Breast epithelium (tissue), 4 donors: ENCODE measurements around the gene KLHL3. TPM values are rescaled to one million over a fixed set of nuclear protein-coding genes. Genes with fewer than 3 reads are reported as not detected.

ENCODE experiments used
- DNase-seq, 2 donors: peaks; one replicate each; pipeline ENCODE4 v3.0.0-alpha.2; 2019; ENCODE audit warnings: low spot score in 2 of 2
- H3K27ac ChIP-seq, 2 donors: fragments of 200-600 bp; sonication (generic) in 1 of 2; one replicate each; pipeline ENCODE4 v1.5.1; 2016 to 2019; ENCODE audit warnings: mild to moderate bottlenecking in 1 of 2
- H3K27me3 ChIP-seq, 2 donors: fragments of 200-600 bp; sonication (generic) in 1 of 2; one replicate each; pipeline versions ENCODE4 v1.5.1 to v1.6.0; 2017 to 2019; ENCODE audit warnings: control low read depth in 1 of 2, mild to moderate bottlenecking in 1 of 2
- H3K36me3 ChIP-seq: fragments of 200-600 bp; one replicate; pipeline ENCODE4 v1.5.1; 2019
- H3K4me1 ChIP-seq, 2 donors: fragments of 200-600 bp; sonication (generic); one replicate each; pipeline ENCODE4 v1.5.1; 2016 to 2019; ENCODE audit warnings: control low read depth in 1 of 2
- H3K4me3 ChIP-seq, 3 donors: fragments of 200-600 bp; sonication (generic); 1 replicate in 2 of 3; 2 replicates in 1 of 3; pipeline ENCODE4 v1.5.1; 2016 to 2019; ENCODE audit warnings: mild to moderate bottlenecking in 3 of 3, moderate library complexity in 2 of 3
- H3K9me3 ChIP-seq, 2 donors: fragments of 200-600 bp; sonication (generic) in 1 of 2; one replicate each; pipeline ENCODE4 v1.5.1; 2016 to 2019; ENCODE audit warnings: control low read depth in 1 of 2
- CTCF ChIP-seq, 3 donors: fragments of 450-650 bp; IDR thresholded peaks; one replicate each; pipeline ENCODE4 v1.5.1; 2016 to 2017; ENCODE audit warnings: antibody characterized with exemption in 3 of 3, mild to moderate bottlenecking in 3 of 3, moderate library complexity in 3 of 3
- POLR2A ChIP-seq: fragments of 450-650 bp; IDR thresholded peaks from one replicate; pipeline ENCODE4 v1.6.1; 2016; ENCODE audit warnings: antibody characterized with exemption, mild to moderate bottlenecking, moderate library complexity
- POLR2AphosphoS5 ChIP-seq, 3 donors: sonication (generic); formaldehyde crosslinking; IDR thresholded peaks; one replicate each; pipeline ENCODE4 v1.6.1; 2017; ENCODE audit warnings: antibody characterized with exemption in 3 of 3
- intact Hi-C: fragments of 100-400 bp; cut with DNase I; formaldehyde crosslinking; loops from one replicate; pipeline ENCODE4 v1.15.1; 2023; ENCODE audit warnings: low total_unique reads
- total RNA-seq, 3 donors: library from RNA; depleted of rRNA; stranded (reverse); fragments of >200 nt; gene quantifications; one replicate each; pipeline ENCODE4 v1.1.0, GENCODE V29; 2016

The KLHL3 gene
- total RNA-seq, 3 donors from 2014 or later: 4.5 to 11.7 (median 4.9) TPM

GRCh38 chr5:137611794-137612435, 124.0 kb downstream of the KLHL3 start:
- no peak for DNase-seq
- no peaks in the 10 kb centered on the region for H3K4me1 ChIP-seq
- no peaks in the 10 kb centered on the region for H3K36me3 ChIP-seq
- no peak overlapping the region for H3K4me3 ChIP-seq
- H3K9me3 ChIP-seq: no peaks in the 10 kb centered on the region
- H3K27me3 ChIP-seq: no peaks in the 10 kb centered on the region
- TF ChIP-seq POLR2AphosphoS5 (IDR thresholded peaks at IDR 0.05) (no peak), POLR2A (no peak), CTCF (IDR thresholded peaks at IDR 0.05) (no peak)
- no peak overlapping the region for H3K27ac ChIP-seq
- intact Hi-C loops: loop anchor here (5.0 kb wide), 1 partner anchor 520 kb away; no protein-coding TSS in a partner anchor

GRCh38 chr5:137611011-137611580, 124.8 kb downstream of the KLHL3 start:
- Histone ChIP-seq H3K27ac (no peak overlapping the region), H3K4me3 (no peak overlapping the region), H3K4me1 (no peaks in the 10 kb centered on the region), H3K9me3 (no peaks in the 10 kb centered on the region), H3K27me3 (no peaks in the 10 kb centered on the region), H3K36me3 (no peaks in the 10 kb centered on the region)
- intact Hi-C loops: loop anchor here (5.0 kb wide), 1 partner anchor 519 kb away; no protein-coding TSS in a partner anchor
- TF ChIP-seq CTCF (IDR thresholded peaks at IDR 0.05) (no peak), POLR2AphosphoS5 (IDR thresholded peaks at IDR 0.05) (no peak), POLR2A (no peak)
- DNase-seq: no peak

GRCh38 chr5:137610598-137610997, 125.3 kb downstream of the KLHL3 start:
- no peak for DNase-seq
- Histone ChIP-seq H3K27ac (no peak overlapping the region), H3K9me3 (no peaks in the 10 kb centered on the region), H3K4me3 (no peak overlapping the region), H3K27me3 (no peaks in the 10 kb centered on the region), H3K36me3 (no peaks in the 10 kb centered on the region), H3K4me1 (no peaks in the 10 kb centered on the region)
- intact Hi-C loops: loop anchor here (5.0 kb wide), 1 partner anchor 518 kb away; no protein-coding TSS in a partner anchor
- TF ChIP-seq CTCF (IDR thresholded peaks at IDR 0.05): no peak
- TF ChIP-seq POLR2A: no peak
- TF ChIP-seq POLR2AphosphoS5 (IDR thresholded peaks at IDR 0.05): no peak

DNA sequence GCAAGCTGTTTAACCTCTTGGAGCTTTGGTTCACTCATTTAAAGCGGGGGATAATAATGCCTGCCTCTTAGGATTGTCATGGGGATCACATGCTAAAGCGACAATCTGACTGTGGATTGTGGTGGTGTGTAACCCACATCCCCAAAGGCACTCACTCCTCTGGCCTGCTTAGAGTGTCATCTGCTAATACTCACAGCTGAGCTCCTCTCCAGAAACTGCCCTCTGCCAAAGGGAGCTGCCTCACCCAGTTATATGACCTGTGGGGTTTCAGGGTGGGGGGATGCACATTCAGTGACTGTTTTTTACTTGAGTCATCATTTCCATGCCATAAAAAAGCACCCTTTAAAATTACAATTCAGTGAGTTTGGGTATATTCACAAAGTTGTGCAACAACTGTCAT, 126.8 kb downstream of the KLHL3 start:
- Histone ChIP-seq H3K27me3 (no peaks in the 10 kb centered on the region), H3K9me3 (no peaks in the 10 kb centered on the region), H3K4me3 (no peak overlapping the region), H3K4me1 (no peaks in the 10 kb centered on the region), H3K36me3 (no peaks in the 10 kb centered on the region), H3K27ac (no peak overlapping the region)
- DNase-seq: no peak
- intact Hi-C loops: no loop called here
- no peak for TF ChIP-seq POLR2A
- TF ChIP-seq POLR2AphosphoS5 (IDR thresholded peaks at IDR 0.05): no peak
- TF ChIP-seq CTCF (IDR thresholded peaks at IDR 0.05): no peak

GRCh38 chr5:137607771-137608170, 128.1 kb downstream of the KLHL3 start:
- no peak overlapping the region for H3K4me3 ChIP-seq
- no peak overlapping the region for H3K27ac ChIP-seq
- TF ChIP-seq POLR2A (no peak), POLR2AphosphoS5 (IDR thresholded peaks at IDR 0.05) (no peak), CTCF (IDR thresholded peaks at IDR 0.05) (no peak)
- no peaks in the 10 kb centered on the region for H3K36me3 ChIP-seq
- no peak for DNase-seq
- no peaks in the 10 kb centered on the region for H3K27me3 ChIP-seq
- H3K9me3 ChIP-seq: no peaks in the 10 kb centered on the region
- intact Hi-C loops: no loop called here
- no peaks in the 10 kb centered on the region for H3K4me1 ChIP-seq
